K562 (cell line): ENCODE measurements around the gene DPEP2NB. TPM values are rescaled to one million over a fixed set of nuclear protein-coding genes. Genes with fewer than 3 reads are reported as not detected.

ENCODE experiments used
- CBX3 ChIP-seq, 2 experiments: IDR thresholded peaks; 1 replicate in 1 of 2; 2 replicates in 1 of 2; pipeline ENCODE4 v1.6.1; 2012; ENCODE audit warnings: inconsistent platforms in 2 of 2, low read length in 2 of 2, borderline replicate concordance in 1 of 2, control low read depth in 1 of 2
- FOXP1 ChIP-seq: sonication (generic); formaldehyde crosslinking; IDR thresholded peaks from 2 replicates; pipeline ENCODE4 v1.8.0; 2022; ENCODE audit warnings: mild to moderate bottlenecking, missing genetic modification reagents
- GATAD2A ChIP-seq: fragments of 450-650 bp; IDR thresholded peaks from 2 replicates; pipeline ENCODE4 v1.6.1; 2017
- MEF2A ChIP-seq: IDR thresholded peaks from 2 replicates; pipeline ENCODE4 v1.6.1; 2011; ENCODE audit warnings: low read depth, mild to moderate bottlenecking, low read length, moderate library complexity; ENCODE audit not compliant: control insufficient read depth
- MGA ChIP-seq: fragments of 450-650 bp; IDR thresholded peaks from 2 replicates; pipeline ENCODE4 v1.6.1; 2016; ENCODE audit warnings: mild to moderate bottlenecking, moderate library complexity
- MLLT1 ChIP-seq, 2 experiments: fragments of 450-650 bp; IDR thresholded peaks; 2 replicates each; pipeline ENCODE4 v1.6.1; 2016
- NFATC3 ChIP-seq: fragments of 450-650 bp; IDR thresholded peaks from 2 replicates; pipeline ENCODE4 v1.6.1; 2017; ENCODE audit warnings: mild to moderate bottlenecking
- PHF8 ChIP-seq: fragments of 200-600 bp; sonication (generic); IDR thresholded peaks from 2 replicates; pipeline ENCODE4 v1.6.1; 2012; ENCODE audit warnings: mixed run types, mild to moderate bottlenecking, inconsistent platforms, low read length, moderate library complexity, borderline replicate concordance
- RBM15 ChIP-seq: fragments of 200-400 bp; formaldehyde crosslinking; IDR thresholded peaks from 2 replicates; pipeline ENCODE4 v1.6.1; 2018; ENCODE audit warnings: mild to moderate bottlenecking, low read length, moderate library complexity; ENCODE audit not compliant: insufficient read depth
- SMAD2 ChIP-seq: fragments of 150-350 bp; IDR thresholded peaks from 2 replicates; pipeline ENCODE4 v1.6.1; 2014; ENCODE audit warnings: low read depth, mild to moderate bottlenecking, low read length
- USF2 ChIP-seq: sonication (generic); formaldehyde crosslinking; IDR thresholded peaks from 2 replicates; pipeline ENCODE4 v1.5.0; 2020; ENCODE audit warnings: missing genetic modification reagents
- ZNF785 ChIP-seq: fragments of 250-450 bp; sonication (Bioruptor Pico); IDR thresholded peaks from 2 replicates; pipeline ENCODE4 v1.4.0; 2020; ENCODE audit warnings: mild to moderate bottlenecking
- polyA plus RNA-seq, 8 experiments: library from polyadenylated mRNA; depleted of rRNA in 4 of 8; stranded (reverse) in 5 of 8; unstranded in 3 of 8; fragments of >200 nt; fragmentation: Nextera tagmentation in 2 of 8; fragmentation: Illumina TruSeq in 1 of 8; extraction: Ambion mirVana in 2 of 8; extraction: Trizol in 1 of 8; gene quantifications; 2 replicates each; pipeline versions ENCODE4 v1.2.1 to v1.2.3, GENCODE V29; 2011 to 2014; ENCODE audit warnings: inconsistent platforms in 1 of 8, missing spikeins in 1 of 8
- total RNA-seq, 7 experiments: library from RNA; depleted of rRNA in 6 of 7; stranded (reverse); fragments of >200 nt in 6 of 7; fragmentation: Illumina TruSeq in 2 of 7; extraction: Trizol in 2 of 7; gene quantifications; 2 replicates each; pipeline versions ENCODE4 v1.2.1 to v1.2.3, GENCODE V29; 2011 to 2021; ENCODE audit warnings: low replicate concordance in 1 of 7

Gene DPEP2NB
- total and polyA plus RNA-seq, 9 of the 15 experiments (the other 6 are each of a cell fraction or from before 2014, with no cell fraction given) = not detected

GRCh38 chr16:68022728-68023537, 7.2 kb upstream of the DPEP2NB start, which contains the start of the genes DDX28 and DUS2 (continued):
- TF ChIP-seq FOXP1 (peak; percentile 71), USF2 (CRISPR knock-in tag) (peak; percentile 34; the same call in 1 of the 2 replicates), SMAD2 (no peak), MLLT1 (IDR thresholded peaks at IDR 0.05) (peak in 1 of 2 experiments; percentile 88; a peak in 2 of 4 replicates), CBX3 (IDR thresholded peaks at IDR 0.05; ENCODE audit: borderline replicate concordance in 1 of 2, low read length in 2 of 2) (peak in 1 of 2 experiments; percentile 46; a peak in 1 of 3 replicates), GATAD2A (no peak), MEF2A (no peak), NFATC3 (no peak), MGA (peak; percentile 67), ZNF785 (CRISPR knock-in tag) (no peak), PHF8 (peak; percentile 95; the same call in 1 of the 2 replicates), RBM15 (no peak)
